IPS-18a (cell line): Measurements from ENCODE around the gene PRKAG2.
A peak's percentile ranks its signal among the peaks of the same experiment; 100 is the strongest.
"Not testable (repeated sequence)": the region's sequence is repeated elsewhere in the genome, so short reads cannot be mapped to it uniquely, and the experiment has no call there.

ENCODE experiments used
- H3K27ac ChIP-seq: one replicate; pipeline ENCODE4 v1.5.1; 2013; ENCODE audit warnings: low read length
- H3K27me3 ChIP-seq: one replicate; pipeline ENCODE4 v1.6.1; 2013; ENCODE audit warnings: mild to moderate bottlenecking, low read length; ENCODE audit not compliant: control insufficient read depth, insufficient read depth
- H3K36me3 ChIP-seq: one replicate; pipeline ENCODE4 v1.6.1; 2013; ENCODE audit warnings: low read depth, low read length; ENCODE audit not compliant: control insufficient read depth
- H3K4me1 ChIP-seq: one replicate; pipeline ENCODE4 v1.6.1; 2013; ENCODE audit warnings: low read depth, low read length; ENCODE audit not compliant: control insufficient read depth
- H3K4me3 ChIP-seq: one replicate; pipeline ENCODE4 v1.5.1; 2013; ENCODE audit warnings: low read length
- H3K9ac ChIP-seq: one replicate; pipeline ENCODE4 v1.6.1; 2013; ENCODE audit warnings: mild to moderate bottlenecking, low read length, moderate library complexity
- H3K9me3 ChIP-seq: one replicate; pipeline ENCODE4 v1.6.1; 2013; ENCODE audit warnings: low read depth, low read length; ENCODE audit not compliant: control insufficient read depth

Gene PRKAG2

GRCh38 chr7:151782256-151782597, 94.7 kb downstream of the PRKAG2 start:
- H3K36me3 ChIP-seq, H3K27ac ChIP-seq, H3K9me3 ChIP-seq, H3K9ac ChIP-seq, H3K4me1 ChIP-seq: not testable (repeated sequence)
- H3K27me3 ChIP-seq = peaks cover 11% of the 10 kb centered on the region
- peak overlapping the region; percentile 13 for H3K4me3 ChIP-seq

GRCh38 chr7:151781161-151781845, 95.6 kb downstream of the PRKAG2 start:
- Histone ChIP-seq H3K9ac (no peak overlapping the region), H3K4me3 (no peak overlapping the region), H3K36me3 (no peaks in the 10 kb centered on the region), H3K27ac (no peak overlapping the region), H3K27me3 (peaks cover 11% of the 10 kb centered on the region), H3K4me1 (no peaks in the 10 kb centered on the region), H3K9me3 (no peaks in the 10 kb centered on the region)

- no peaks in the 10 kb centered on the region for H3K9me3 ChIP-seq
- H3K27ac ChIP-seq = no peak overlapping the region
- peaks cover 11% of the 10 kb centered on the region for H3K27me3 ChIP-seq
- no peaks in the 10 kb centered on the region for H3K36me3 ChIP-seq
- H3K9ac ChIP-seq = no peak overlapping the region
- no peaks in the 10 kb centered on the region for H3K4me1 ChIP-seq
- H3K4me3 ChIP-seq = no peak overlapping the region
These were observed 96.3 kb downstream of the PRKAG2 start for GRCh38 chr7:151780631-151781030.

GRCh38 chr7:151779678-151780077, 97.2 kb downstream of the PRKAG2 start:
- Histone ChIP-seq H3K9me3 (no peaks in the 10 kb centered on the region), H3K36me3 (no peaks in the 10 kb centered on the region), H3K27ac (no peak overlapping the region), H3K4me3 (no peak overlapping the region), H3K4me1 (no peaks in the 10 kb centered on the region), H3K9ac (no peak overlapping the region), H3K27me3 (peaks cover 11% of the 10 kb centered on the region)

- Histone ChIP-seq H3K4me1 (no peaks in the 10 kb centered on the region), H3K36me3 (no peaks in the 10 kb centered on the region), H3K4me3 (no peak overlapping the region), H3K27ac (no peak overlapping the region), H3K9me3 (no peaks in the 10 kb centered on the region), H3K9ac (no peak overlapping the region), H3K27me3 (peaks cover 11% of the 10 kb centered on the region)
These were observed 97.7 kb downstream of the PRKAG2 start for GRCh38 chr7:151779255-151779654.

GRCh38 chr7:151777908-151778670, 98.8 kb downstream of the PRKAG2 start:
- H3K9me3 ChIP-seq = no peaks in the 10 kb centered on the region
- H3K9ac ChIP-seq = no peak overlapping the region
- H3K36me3 ChIP-seq = no peaks in the 10 kb centered on the region
- H3K27me3 ChIP-seq = peaks cover 7% of the 10 kb centered on the region
- no peak overlapping the region for H3K27ac ChIP-seq
- no peak overlapping the region for H3K4me3 ChIP-seq
- no peaks in the 10 kb centered on the region for H3K4me1 ChIP-seq

GRCh38 chr7:151777495-151777880, 99.4 kb downstream of the PRKAG2 start:
- Histone ChIP-seq H3K4me3 (no peak overlapping the region), H3K9me3 (no peaks in the 10 kb centered on the region), H3K27me3 (peaks cover 3% of the 10 kb centered on the region), H3K27ac (no peak overlapping the region), H3K36me3 (no peaks in the 10 kb centered on the region), H3K4me1 (no peaks in the 10 kb centered on the region), H3K9ac (no peak overlapping the region)

- no peak overlapping the region for H3K4me3 ChIP-seq
- H3K9me3 ChIP-seq = no peaks in the 10 kb centered on the region
- no peaks in the 10 kb centered on the region for H3K27me3 ChIP-seq
- no peaks in the 10 kb centered on the region for H3K4me1 ChIP-seq
- H3K36me3 ChIP-seq = no peaks in the 10 kb centered on the region
- H3K27ac ChIP-seq = no peak overlapping the region
- H3K9ac ChIP-seq = no peak overlapping the region
These were observed 99.9 kb downstream of the PRKAG2 start for GRCh38 chr7:151776876-151777494.

GRCh38 chr7:151776446-151776845, 100.5 kb downstream of the PRKAG2 start:
- Histone ChIP-seq H3K27ac (no peak overlapping the region), H3K4me1 (no peaks in the 10 kb centered on the region), H3K36me3 (no peaks in the 10 kb centered on the region), H3K4me3 (no peak overlapping the region), H3K27me3 (no peaks in the 10 kb centered on the region), H3K9ac (no peak overlapping the region), H3K9me3 (no peaks in the 10 kb centered on the region)

GRCh38 chr7:151775547-151776443, 101.1 kb downstream of the PRKAG2 start:
- no peaks in the 10 kb centered on the region for H3K27me3 ChIP-seq

GRCh38 chr7:151774951-151775350, 102.0 kb downstream of the PRKAG2 start:
- no peaks in the 10 kb centered on the region for H3K36me3 ChIP-seq
- H3K27ac ChIP-seq = no peak overlapping the region
- H3K4me3 ChIP-seq = no peak overlapping the region
- no peak overlapping the region for H3K9ac ChIP-seq
- H3K9me3 ChIP-seq = no peaks in the 10 kb centered on the region
- H3K4me1 ChIP-seq = no peaks in the 10 kb centered on the region
- H3K27me3 ChIP-seq = no peaks in the 10 kb centered on the region

More at GRCh38 chr7:151775547-151776443, 101.1 kb downstream of the PRKAG2 start:
- Histone ChIP-seq H3K4me1 (no peaks in the 10 kb centered on the region), H3K9me3 (no peaks in the 10 kb centered on the region), H3K9ac (no peak overlapping the region), H3K27ac (no peak overlapping the region), H3K4me3 (no peak overlapping the region), H3K36me3 (no peaks in the 10 kb centered on the region)
